IPS-NIHi11 (cell line): ENCODE measurements around the gene ZIC4.

Experiments used
- DNase-seq: peaks from one replicate; pipeline ENCODE4 v3.0.0; 2012; ENCODE audit warnings: mixed read lengths, low spot score

ZIC4 gene

GRCh38 chr3:147404800-147405230 is 1.5 kb downstream of the ZIC4 start:
- DNase-seq: no peak

- no peak for DNase-seq
Measured at GRCh38 chr3:147404000-147404799, 2.1 kb downstream of the ZIC4 start.

DNA sequence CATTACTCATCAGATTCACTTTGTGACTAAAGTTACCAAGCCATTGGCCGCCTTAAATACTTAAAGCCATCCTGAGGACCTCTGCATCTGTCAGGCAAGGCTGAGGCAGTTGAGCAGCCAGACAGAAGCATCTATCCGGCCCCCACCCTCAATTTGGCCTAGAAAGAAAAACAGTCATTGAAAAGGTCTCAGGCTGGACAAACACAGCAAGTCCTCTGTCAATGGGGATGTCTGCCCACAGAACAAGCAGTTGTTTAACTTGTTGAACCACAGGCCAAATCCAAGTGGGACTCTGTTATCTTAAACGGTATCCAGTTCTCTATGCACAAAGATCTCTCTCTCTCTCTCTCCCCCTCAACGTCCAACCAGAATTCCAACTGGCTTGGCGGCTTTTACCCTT is 2.8 kb downstream of the ZIC4 start:
- no peak for DNase-seq

DNA sequence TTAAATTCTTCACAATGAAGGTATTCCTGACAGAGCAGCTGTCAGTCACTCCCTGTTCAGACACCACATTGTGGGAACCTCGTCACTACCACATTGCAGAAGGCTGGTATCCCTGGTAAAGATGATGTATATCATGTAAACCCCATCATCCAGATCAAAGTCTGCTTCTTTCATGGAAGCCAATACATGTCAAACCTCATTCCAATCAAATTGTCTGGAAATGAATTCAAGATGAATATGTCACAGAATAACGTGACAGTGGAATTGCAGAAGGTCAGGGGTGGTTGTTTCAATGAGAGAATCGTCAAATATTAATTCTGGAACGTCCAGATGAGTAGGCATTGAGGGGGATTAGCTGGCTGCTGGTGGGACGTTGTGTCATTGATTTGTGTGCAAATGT is 4.2 kb downstream of the ZIC4 start:
- no peak for DNase-seq

GRCh38 chr3:147401421-147401820 is 4.9 kb downstream of the ZIC4 start:
- DNase-seq: no peak

DNA sequence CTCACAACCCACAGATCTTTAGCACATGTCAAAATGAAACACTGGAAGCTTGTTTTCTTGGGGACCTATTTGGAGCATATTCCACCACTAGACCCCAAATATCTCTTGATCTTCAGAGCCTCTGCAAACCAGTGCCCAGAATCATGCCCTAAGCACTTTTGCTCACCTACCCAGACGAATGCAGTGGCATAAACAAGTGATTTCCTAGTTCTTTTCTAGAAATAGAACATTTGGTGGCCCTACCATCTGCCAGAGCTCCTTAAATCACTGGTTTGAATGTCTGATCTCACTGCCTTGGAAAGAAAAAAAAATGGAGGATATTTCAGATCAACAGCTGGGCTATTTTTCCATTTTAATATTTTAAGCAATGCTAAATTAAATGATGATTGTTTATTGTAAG is 5.3 kb downstream of the ZIC4 start:
- no peak for DNase-seq

DNA sequence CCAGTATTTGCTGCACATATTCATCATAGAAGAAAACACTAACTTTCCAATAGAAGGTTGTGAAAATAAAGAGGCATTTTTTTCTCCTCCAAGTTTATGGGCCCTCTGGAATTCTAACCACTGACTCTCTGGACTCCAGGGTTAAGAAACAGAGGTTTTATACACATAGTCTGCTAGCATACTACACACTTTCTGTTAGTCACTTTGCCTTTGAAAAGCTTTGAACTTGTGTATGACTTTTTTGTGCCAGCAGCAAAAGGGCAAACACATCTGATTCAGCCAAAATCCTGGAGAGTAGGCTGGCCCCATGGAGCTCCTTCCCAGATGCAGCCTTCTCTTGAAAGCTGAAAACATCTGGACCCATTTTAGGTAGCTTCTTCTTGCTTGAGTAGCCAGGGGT is 6.2 kb downstream of the ZIC4 start:
- no peak for DNase-seq

DNA sequence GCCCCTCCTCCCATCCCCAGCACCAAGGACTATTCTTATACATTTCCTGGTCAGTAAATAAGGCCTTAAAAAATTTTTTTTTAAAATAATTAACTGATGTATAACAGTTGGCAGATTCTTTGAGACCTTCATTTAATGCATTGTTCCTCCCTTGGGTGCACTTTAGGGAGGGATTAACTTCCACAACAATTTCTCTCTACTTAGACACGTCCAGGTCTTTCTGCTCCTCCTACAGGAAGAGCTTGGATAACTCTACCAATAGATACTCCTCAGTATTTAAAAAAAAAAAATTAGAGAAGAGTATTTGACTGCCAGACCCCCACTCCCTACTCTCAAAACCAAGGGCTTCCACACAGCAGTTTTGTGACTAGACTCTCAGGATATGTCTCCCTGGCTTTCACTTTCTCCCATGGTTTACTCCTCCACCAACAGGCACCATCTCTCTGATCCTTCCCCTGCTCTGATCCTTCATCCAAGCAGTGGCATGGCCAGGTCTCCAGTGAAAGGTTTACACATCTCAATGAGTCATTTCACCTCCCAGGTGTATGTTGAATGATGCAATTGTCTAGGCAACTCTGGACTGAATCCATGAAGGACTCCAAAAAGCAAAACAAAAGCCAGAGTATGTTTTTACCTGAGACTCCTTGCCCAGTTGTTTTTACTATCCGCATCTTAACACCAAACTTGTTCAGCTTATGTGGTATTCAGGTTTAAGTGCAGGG is 7.4 kb downstream of the ZIC4 start:
- no peak for DNase-seq

DNA sequence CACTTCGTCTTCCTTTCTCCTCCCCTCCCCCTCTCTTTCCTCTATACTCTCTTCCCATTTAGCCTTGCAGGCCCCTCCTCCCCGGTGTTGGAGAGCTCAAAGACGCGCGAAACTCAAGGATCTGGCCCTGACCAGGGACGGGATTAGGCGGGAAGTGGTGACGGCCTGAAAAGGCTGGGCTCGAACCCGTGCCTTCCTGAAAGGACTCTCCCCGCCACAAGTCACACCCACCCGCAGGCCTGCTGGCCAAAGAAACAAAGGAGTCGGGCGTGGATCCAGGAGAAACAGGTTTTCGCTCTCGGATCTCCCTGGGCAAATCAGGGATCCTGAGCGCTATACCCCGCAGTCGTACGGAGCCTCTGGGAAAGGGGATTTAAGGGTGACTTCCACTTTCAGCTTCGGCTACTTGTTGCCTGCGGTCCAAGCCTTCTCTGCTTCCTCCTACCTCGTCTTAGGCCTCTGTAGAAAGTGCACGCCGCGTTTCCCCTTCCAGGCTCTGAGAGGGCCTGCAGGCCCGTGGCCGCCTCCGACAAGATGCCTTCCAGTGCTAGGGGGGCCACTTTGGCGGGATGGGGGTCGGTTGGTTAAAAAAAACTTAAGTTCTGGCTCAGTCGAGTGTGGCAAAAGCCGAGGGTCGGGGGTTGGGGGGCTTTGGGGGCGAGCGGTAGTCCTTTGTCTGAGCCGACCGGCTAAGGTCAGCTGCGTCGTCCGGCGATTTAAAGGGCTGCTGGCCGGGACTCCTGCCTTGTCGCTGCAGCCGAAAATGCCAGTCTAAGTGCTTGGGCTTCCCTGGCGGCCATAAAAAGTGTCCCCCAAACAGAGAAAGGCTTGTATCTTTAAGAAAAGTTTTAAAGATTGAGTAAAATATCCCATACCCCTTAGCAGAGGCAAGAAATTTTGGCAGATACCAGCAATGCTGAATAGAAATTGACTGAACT is 8.2 kb downstream of the ZIC4 start:
- no peak for DNase-seq

GRCh38 chr3:147397155-147397874 is 9.0 kb downstream of the ZIC4 start:
- DNase-seq: peak; percentile 62

- no peak for DNase-seq
Measured at GRCh38 chr3:147396712-147397046, 9.7 kb downstream of the ZIC4 start.

GRCh38 chr3:147395899-147396711 is 10.2 kb downstream of the ZIC4 start:
- DNase-seq: no peak

DNA sequence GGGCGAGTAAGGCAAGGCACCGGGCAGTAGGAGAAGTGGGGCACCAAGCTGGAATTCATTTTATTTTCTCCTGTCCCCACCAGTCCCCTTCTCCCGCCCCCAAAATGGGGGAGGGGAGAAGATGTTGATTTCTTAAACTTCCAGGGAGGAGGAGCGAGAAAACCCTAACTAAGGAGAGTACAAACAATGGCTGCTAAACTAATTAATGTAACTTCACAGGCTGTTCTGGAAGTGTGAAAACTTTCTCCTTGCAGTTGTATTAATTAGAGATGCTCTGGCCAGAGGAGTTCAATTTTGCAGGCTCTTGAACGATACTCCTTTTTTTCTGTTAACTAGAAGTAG is 11.5 kb downstream of the ZIC4 start:
- no peak for DNase-seq

DNA sequence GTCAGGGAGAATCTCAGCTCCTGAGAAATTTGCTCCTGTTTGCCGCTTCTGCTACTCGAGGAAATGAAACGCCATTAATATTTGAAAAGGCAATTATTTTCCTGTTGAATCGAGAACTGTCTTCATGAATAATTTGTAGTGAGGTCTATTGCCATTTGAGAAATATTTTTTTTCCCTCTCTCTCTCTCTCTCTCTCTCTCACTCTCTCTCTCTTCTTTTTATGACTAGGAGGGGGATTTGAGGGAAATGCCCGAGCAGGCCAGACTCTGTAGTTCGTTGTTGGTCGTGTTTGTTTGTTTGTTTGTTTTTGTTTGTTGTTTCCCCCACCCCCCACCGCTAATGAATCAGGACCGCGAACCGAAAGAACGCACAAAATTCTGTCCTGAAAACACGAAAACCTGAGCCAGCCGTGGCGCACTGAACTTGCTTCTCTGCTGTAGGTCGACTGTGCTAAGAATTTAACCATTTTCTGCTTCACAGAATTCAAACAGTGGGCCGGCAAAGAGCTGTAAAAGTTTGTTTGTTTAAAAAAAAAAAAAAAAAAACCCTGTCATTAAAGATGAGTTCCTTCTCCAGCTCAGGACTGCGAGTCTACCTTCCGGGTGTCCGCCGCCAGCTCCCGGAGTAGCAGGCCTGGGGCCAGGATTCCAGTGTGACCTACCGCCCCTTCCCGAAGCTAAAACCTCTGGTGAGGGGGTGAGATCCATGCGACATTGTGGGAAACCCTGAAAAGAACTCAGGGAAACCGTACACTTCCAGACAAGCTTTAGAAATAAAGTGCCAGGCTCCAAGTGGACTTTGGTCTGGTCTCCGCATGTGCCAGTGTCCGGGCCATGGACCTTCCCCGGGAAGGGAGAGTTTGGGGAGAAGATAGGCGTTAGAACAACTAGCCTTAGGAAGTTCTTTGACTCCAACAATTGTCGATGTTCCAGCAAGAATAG is 12.1 kb downstream of the ZIC4 start:
- no peak for DNase-seq

GRCh38 chr3:147393261-147393942 is 12.9 kb downstream of the ZIC4 start:
- no peak for DNase-seq

GRCh38 chr3:147392625-147392946 is 13.8 kb downstream of the ZIC4 start:
- no peak for DNase-seq

- DNase-seq: peak; percentile 64
Measured at GRCh38 chr3:147391781-147392624, 14.3 kb downstream of the ZIC4 start.
